ENCODE data around the gene LILRA6.

GRCh38 chr19:54247106-54247930 lies 4.7 kb upstream of the LILRA6 start:
- TF ChIP-seq CTCF (conservative IDR thresholded peaks at IDR 0.05; ENCODE audit: low read depth, low read length) (no peak), EZH2 (IDR thresholded peaks at IDR 0.05; ENCODE audit: borderline replicate concordance, low read depth, low read length, poor library complexity, severe bottlenecking) (no peak)

Measured in A673 (cell line).